Epithelial cell of proximal tubule (primary cell): ENCODE data around the gene IL10RB. TPM values are rescaled to one million over a fixed set of nuclear protein-coding genes. Genes with fewer than 3 reads are reported as not detected.

Source experiments
- DNase-seq: peaks from one replicate; pipeline ENCODE4 v3.0.0-alpha.2; 2011; ENCODE audit warnings: low read depth
- H3K4me3 ChIP-seq: 2 replicates; pipeline ENCODE4 v1.5.1; 2011; ENCODE audit warnings: low read depth, mild to moderate bottlenecking, low read length
- total RNA-seq: library from RNA; depleted of rRNA; stranded (reverse); fragments of >200 nt; gene quantifications from 2 replicates; pipeline ENCODE4 v1.2.3, GENCODE V29; 2015
- TF ChIP-seq, protein P1 (sequence below): conservative IDR thresholded peaks from 2 replicates; pipeline ENCODE4 v1.5.1; 2012; ENCODE audit warnings: low read depth, mild to moderate bottlenecking, low read length

Gene IL10RB
- total RNA-seq, 1 donor from 2014 or later, result 11.0 TPM

DNA sequence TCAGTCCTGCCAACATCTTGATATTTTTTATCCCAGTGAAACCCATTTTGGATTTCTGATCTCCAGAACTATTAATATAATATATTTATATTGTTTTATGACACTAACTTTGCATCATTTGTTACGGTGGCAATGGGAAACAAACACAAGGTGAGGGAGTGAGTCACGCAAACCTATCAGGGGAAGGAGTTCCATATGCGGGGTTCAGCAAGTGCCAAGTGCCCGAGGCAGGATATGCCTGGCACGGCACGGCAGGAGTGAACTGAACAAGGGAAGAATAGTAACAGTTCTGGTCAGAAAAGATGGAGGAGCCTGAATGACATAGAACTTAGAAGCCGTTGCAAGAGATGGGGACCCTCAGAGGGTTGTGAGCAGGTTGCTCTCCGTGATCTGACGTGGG lies 7.7 kb upstream of the IL10RB start:
- H3K4me3 ChIP-seq, result no peak overlapping the region
- TF ChIP-seq, protein P1, sequence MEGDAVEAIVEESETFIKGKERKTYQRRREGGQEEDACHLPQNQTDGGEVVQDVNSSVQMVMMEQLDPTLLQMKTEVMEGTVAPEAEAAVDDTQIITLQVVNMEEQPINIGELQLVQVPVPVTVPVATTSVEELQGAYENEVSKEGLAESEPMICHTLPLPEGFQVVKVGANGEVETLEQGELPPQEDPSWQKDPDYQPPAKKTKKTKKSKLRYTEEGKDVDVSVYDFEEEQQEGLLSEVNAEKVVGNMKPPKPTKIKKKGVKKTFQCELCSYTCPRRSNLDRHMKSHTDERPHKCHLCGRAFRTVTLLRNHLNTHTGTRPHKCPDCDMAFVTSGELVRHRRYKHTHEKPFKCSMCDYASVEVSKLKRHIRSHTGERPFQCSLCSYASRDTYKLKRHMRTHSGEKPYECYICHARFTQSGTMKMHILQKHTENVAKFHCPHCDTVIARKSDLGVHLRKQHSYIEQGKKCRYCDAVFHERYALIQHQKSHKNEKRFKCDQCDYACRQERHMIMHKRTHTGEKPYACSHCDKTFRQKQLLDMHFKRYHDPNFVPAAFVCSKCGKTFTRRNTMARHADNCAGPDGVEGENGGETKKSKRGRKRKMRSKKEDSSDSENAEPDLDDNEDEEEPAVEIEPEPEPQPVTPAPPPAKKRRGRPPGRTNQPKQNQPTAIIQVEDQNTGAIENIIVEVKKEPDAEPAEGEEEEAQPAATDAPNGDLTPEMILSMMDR, result no peak
- no peak for DNase-seq

DNA sequence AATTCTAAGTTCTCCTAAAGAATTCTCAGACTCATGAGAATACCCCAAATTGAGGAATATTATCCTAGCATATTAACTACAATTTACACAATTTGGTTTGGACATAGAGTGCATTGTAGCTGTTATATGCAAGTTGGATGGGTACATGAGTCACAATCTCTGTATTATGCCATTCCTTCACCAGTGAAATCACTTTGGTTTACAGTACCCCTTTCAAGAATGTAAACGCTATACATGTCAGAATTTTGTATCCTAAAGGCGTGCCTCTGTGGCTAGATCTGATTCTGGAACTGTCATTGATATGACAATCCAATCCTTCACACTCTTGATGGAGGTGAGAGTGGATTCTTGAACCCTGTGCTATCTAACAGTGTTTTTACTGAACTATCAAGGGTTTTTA lies 6.7 kb upstream of the IL10RB start:
- H3K4me3 ChIP-seq, result no peak overlapping the region
- DNase-seq, result no peak
- TF ChIP-seq, protein P1, result no peak

DNA sequence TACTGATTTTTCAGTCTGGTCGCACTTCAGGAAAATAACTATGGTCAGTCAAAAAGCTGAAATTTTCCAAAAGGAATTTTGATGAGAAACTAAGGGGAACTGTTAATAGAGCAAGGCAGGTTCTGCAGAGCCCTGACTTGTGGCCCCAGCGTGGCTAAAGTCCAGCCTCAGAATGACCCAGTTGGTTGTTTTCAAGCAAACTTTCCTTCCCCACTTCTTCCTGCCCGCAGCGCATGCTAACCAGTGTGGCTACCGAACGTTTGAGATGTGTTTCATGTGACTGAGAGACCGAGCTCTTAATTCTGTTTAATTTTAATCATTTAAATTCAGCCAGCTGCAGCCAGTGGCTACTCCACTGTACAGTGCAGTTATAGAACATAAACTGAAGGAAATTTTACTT lies 6.2 kb upstream of the IL10RB start:
- no peak overlapping the region for H3K4me3 ChIP-seq
- DNase-seq, result no peak
- TF ChIP-seq, protein P1, result no peak

DNA sequence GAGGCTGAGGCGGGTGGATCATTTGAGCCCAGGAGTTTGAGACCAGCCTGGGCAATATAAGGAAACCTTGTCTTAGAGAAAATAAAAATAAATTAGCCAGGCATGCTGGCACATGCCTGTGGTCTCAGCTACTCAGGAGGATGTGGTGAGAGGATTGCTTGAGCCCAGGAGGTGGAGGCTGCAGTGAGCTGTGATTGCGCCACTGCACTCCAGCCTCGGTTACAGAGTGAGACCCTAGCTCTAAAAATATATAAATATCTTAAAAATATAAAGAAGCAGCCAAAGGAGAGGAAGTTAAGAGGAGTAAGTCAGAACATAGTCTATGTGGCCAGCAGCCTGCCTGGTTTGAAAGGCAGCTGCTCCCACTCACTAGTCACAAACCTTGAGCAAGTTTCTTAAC lies 4.5 kb upstream of the IL10RB start:
- TF ChIP-seq, protein P1, result no peak
- DNase-seq, result no peak
- H3K4me3 ChIP-seq, result no peak overlapping the region

DNA sequence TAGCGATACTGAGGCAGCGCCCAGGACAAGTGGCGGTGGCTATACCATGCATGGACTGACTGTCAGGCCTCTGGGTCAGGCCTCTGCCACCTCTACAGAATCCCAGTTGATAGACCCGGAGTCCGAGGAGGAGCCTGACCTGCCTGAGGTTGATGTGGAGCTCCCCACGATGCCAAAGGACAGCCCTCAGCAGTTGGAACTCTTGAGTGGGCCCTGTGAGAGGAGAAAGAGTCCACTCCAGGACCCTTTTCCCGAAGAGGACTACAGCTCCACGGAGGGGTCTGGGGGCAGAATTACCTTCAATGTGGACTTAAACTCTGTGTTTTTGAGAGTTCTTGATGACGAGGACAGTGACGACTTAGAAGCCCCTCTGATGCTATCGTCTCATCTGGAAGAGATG lies 3.2 kb upstream of the IL10RB start:
- TF ChIP-seq, protein P1, result no peak
- DNase-seq, result no peak
- H3K4me3 ChIP-seq, result no peak overlapping the region

DNA sequence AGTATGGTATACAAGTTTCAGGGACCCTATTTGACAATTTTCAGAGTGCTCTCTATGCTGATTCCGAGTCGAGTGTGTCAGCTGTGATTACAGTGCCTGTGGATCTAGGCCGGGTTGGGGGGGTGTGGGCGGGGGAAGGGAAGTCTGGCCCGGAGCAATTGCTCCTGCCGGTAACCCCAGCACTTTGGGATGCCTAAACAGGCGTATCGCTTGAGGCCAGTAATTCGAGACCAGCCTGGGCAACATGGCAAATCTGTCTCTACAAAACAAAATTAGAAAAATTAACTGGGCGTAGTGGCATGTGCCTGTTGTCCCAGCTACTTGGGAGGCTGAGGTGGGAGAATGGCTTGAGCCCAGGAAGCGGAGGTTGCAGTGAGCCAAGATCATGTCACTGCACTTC lies 1.6 kb upstream of the IL10RB start:
- TF ChIP-seq, protein P1, result no peak
- H3K4me3 ChIP-seq, result no peak overlapping the region
- no peak for DNase-seq

DNA sequence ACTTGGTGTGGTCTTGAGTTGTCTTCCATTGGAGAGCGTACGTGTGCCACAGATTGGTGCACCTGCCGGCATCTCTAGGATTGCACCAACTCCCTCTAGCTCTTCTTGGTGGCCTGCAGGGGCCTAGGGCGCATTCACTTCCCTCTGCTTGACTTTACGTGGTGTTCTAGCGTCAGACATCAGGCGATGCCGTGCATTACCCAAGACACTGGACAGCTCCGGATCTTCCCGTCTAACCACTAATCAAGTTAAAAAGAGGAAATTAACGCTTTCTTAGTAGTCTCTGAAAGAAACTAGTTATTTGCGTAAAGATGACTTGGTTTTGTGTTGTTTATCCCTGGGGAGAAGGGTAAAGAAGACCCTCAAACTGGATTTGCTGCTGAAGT lies 510 bp upstream of the IL10RB start:
- DNase-seq, result no peak
- TF ChIP-seq, protein P1, result no peak
- peak overlapping the region; percentile 74 for H3K4me3 ChIP-seq
